HL-60/S4 treated with retinoic acid at 250 ng/mL for 4 days and 3 days (cell line): ENCODE results near the gene VAT1.

ENCODE experiments used
- in situ Hi-C: fragments of 300-500 bp; cut with MboI; formaldehyde crosslinking; loops from 2 replicates; pipeline ENCODE4 v1.7.0; 2022; ENCODE audit warnings: low sequenced_read_pairs

The VAT1 gene

DNA sequence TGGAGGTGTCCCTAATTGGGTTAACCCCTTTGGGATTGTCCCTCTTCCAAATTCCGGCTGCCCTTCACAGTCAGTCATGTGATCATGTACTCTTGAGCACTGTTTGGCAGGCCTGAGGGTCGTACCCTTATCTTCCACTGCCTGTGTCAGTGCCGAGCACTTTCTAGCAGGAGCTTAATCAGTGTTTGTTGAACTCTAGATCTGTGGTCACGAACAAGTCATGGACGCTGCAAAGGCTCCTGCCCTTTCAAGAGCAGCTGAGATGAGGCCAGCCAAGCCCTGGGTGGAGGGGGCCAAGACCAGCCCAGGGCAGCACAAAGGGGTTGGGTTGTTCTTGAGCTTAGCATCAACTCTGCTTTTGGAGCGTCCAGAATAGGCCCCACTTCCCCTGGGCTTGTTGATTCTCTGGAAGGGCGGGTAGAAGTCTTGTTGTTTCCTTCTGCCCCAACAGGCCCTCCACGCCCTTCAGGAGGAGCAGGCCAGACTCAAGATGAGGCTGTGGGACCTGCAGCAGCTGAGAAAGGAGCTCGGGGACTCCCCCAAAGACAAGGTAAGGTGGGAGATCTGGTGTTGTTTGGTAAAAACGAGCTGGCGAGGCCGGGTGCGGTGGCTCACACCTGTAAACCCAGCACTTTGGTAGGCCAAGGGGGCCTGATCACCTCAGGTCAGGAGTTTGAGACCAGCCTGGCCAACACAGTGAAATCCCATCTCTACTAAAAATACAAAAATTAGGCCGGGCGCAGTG is 10.3 kb downstream of the VAT1 start:
- in situ Hi-C loops, result loop anchor here (25.0 kb wide), 1 partner anchor 300 kb away; no protein-coding TSS in a partner anchor

- in situ Hi-C loops, result loop anchor here (25.0 kb wide), 1 partner anchor 302 kb away; no protein-coding TSS in a partner anchor
These were observed 11.4 kb downstream of the VAT1 start for GRCh38 chr17:43010667-43011308.

DNA sequence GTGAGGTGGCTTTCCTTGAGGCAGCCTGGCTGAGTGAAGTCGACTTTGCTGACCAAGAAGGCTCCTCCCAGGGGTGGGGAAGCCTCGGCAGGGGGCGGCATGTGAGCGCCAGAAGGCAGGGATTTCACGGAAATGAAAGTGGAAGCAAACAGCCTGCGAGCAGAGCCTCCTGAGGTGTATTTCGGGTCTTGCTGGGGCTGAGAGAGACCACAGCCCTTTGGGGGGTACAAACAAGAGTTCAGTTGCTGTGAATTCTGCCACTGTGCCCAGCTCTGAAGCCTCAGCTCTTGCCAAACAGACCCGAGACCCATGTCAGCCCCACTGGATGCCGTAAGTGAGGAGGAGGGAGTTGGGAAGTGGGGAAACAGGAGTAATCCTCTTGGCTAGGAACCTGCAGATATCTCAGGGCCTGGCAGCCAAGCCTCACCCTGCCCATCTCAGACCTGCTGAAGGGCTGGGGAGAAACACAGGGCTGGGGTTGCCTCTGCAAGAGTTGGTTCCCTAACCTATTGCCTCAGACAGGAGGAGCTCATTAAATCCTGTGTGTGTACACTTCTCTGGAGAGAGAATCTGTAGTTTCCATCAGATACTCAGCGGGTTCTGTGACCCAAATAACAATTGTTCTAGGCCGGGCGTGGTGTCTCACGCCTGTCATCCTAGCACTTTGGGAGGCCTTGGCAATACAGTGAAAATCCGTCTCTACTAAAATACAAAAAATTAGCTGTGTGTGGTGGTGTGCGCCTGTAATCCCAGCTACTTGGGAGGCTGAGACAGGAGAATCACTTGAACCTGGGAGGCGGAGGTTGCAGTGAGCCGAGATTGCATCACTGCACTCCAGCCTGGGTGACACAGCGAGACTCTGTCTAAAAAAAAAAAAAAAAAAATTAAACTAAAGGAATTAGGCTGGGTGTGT is 15.3 kb downstream of the VAT1 start, which contains the start of gene IFI35:
Gene IFI35, plus strand, starts transcription at position 146 of the 913 bp plus-strand sequence. Its CDS starts 164 bp downstream, at position 310.
- in situ Hi-C loops, result loop anchor here (25.0 kb wide), 1 partner anchor 305 kb away; no protein-coding TSS in a partner anchor

GRCh38 chr17:43003542-43004172 is 18.5 kb downstream of the VAT1 start:
- in situ Hi-C loops, result loop anchor here (25.0 kb wide), 1 partner anchor 309 kb away; no protein-coding TSS in a partner anchor

DNA sequence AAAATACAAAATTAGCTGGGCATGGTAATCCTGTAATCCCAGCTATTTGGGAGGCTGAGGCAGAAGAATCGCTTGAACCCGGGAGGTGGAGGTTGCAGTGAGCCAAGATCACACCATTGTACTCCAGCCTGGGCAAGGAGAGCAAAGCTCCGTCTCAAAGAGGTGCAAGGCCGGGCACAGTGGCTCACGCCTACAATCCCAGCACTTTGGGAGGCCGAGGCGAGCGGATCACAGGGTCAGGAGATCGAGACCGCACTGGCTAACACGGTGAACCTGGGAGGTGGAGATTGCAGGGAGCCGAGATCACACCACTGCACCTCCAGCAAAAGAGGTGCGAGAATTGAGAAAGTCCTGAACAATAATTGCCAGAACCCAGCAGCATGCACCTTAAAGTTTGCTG is 21.3 kb downstream of the VAT1 start:
- in situ Hi-C loops, result loop anchor here (25.0 kb wide), 1 partner anchor 311 kb away; no protein-coding TSS in a partner anchor

GRCh38 chr17:42999003-42999525 is 23.1 kb downstream of the VAT1 start:
- in situ Hi-C loops, result no loop called here

DNA sequence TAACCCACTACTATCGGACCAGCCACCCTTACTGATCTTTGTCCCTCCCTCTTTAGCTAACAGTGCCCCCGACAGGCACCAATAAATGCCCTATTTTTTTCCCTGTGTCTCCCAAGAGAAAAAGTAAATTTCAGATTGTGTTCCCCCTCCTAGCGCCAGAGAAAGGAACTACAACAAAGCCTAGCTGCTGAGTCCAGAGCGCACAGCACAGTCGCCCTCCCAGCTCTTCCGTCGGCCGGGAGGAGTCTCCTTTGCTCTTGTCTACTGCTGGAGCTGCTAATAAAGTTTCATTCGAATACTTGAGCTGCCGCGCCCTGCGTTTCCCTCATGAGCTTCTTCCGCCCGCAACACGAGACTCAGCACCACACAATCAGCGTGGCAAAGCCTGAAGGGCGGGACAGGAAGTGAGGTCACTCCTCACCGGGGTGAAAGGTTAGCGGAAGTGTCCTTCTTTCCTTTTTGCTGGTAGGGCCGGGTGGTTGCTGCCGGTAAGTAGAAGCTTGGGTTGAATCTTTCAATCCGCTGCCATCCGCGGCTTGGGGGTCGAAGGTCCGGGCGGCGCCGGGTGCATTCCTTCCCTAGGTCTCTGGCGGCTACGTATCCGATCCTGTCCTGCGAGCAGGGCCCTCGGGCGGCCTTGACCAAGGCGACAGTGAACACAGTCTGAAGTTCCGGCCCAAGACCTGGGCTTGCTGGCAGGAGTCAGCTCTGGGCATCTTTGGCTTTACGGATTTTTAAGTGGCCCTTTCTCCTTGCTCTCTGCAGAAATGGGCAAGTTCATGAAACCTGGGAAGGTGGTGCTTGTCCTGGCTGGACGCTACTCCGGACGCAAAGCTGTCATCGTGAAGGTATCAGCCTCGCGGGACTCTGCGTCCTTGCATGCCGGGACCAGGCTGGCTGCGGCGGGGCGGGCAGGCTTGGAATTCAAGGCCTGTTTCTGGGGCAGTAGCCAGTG is 23.9 kb downstream of the VAT1 start, which contains the start of gene RPL27:
Gene RPL27, plus strand, starts transcription at position 436 of the 955 bp plus-strand sequence. Its CDS starts 332 bp downstream, at position 768.
- in situ Hi-C loops, result no loop called here

DNA sequence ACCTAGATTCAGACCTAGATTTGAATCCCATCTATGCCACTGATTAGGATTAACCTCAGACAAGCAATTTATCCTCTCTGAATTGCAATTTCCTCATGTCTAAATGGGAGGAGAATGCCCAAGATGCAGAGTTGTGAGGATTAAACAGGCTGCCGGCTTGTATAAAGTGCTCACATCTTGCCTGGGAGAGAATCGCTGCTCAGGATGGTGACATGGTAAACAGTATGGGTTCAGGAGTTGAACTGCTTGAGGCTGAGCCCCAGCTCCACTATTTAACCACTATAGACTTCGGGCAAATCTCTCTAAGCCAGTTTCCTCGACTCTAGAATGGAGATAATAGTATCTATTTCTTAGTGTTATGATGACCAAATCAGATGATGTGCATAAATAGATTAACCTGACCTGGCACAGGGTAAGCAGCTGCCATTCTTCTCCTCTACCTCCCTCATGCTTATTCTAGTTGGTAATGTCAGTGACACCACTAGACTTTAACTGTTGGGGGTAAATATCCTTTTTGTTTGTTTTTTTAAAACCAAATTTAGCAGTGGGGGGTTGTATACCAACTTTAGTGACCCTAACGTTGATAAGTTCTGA is 24.7 kb downstream of the VAT1 start:
- in situ Hi-C loops, result no loop called here

DNA sequence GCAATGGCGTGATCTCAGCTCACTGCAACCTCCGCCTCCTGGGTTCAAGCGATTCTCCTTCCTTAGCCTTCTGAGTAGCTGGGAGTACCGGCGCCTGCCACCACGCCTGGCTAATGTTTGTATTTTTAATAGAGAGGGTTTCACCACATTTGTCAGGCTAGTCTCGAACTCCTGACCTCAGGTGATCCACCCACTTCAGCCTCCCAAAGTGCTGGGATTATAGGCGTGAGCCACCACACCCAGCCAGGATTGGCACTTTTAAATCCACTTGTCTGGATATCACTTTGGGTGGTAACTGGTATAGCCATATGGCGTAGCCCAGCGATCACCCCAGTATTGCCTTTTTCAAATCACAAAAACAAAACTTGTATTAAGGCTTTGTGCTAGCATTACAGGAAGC is 28.3 kb downstream of the VAT1 start:
- in situ Hi-C loops, result loop anchor here (5.0 kb wide), 1 partner anchor 37 kb away; no protein-coding TSS in a partner anchor

- in situ Hi-C loops, result loop anchor here (5.0 kb wide), 1 partner anchor 36 kb away; no protein-coding TSS in a partner anchor
These were observed 29.3 kb downstream of the VAT1 start for GRCh38 chr17:42992872-42993271.

DNA sequence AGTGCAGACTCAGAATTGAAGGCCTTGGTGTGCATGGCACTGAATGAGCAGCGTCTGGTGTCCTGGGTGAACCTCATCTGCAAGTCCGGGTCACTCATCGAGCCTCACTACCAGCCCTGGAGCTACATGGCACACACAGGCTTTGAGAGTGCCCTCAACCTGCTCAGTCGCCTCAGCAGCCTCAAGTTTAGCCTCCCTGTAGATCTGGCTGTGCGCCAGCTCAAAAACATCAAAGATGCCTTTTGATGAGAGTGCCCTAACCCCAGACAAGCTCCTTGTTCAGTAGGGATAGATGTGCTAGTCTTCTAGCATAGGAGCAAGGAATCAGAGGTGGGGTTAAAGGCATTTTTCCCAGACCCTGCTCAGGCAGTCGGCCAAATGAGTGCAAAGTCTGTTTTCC is 30.7 kb downstream of the VAT1 start:
- in situ Hi-C loops, result loop anchor here (5.0 kb wide), 1 partner anchor 34 kb away; no protein-coding TSS in a partner anchor

GRCh38 chr17:42989726-42990652 is 32.2 kb downstream of the VAT1 start:
- in situ Hi-C loops, result loop anchor here (5.0 kb wide), 1 partner anchor 33 kb away; no protein-coding TSS in a partner anchor

GRCh38 chr17:42989141-42989540 is 33.0 kb downstream of the VAT1 start:
- in situ Hi-C loops, result no loop called here

DNA sequence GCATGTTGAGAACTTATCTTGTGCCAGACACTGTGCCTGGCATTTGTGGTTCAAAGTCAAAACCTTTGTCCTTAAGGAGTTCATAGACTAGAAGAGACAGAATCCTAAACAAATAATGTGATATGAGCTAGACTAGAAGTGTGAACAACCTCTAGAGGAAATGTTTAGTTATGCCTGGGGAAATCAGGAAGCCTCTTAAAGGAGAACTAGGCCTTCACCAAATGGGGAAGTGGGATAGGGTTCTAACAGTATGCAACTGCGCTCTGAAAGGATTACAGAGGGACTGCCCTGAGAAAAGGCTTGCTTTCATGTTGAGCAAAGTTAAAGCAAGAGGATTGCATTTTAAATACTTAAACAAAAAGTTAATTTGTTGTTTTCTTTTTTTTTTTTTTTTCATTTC is 37.0 kb downstream of the VAT1 start:
- in situ Hi-C loops, result no loop called here

DNA sequence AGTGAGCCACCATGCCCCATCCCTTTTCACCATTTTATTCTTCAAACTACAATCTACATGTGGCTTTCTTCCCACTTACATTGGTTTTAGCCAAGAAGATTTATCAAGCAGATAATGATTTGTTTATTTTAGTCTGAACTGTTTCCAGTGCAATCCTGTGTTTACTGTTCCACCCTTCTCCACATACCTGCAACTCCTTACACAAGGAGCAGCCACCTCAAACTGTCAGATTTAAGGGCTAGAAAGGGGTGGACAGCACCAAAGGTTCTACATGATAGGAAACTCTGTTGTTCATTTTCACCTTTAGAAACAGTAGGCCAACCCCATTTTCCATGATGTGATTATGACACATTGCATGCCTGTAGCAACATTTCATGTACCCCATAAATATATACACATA is 39.9 kb downstream of the VAT1 start:
- in situ Hi-C loops, result no loop called here

DNA sequence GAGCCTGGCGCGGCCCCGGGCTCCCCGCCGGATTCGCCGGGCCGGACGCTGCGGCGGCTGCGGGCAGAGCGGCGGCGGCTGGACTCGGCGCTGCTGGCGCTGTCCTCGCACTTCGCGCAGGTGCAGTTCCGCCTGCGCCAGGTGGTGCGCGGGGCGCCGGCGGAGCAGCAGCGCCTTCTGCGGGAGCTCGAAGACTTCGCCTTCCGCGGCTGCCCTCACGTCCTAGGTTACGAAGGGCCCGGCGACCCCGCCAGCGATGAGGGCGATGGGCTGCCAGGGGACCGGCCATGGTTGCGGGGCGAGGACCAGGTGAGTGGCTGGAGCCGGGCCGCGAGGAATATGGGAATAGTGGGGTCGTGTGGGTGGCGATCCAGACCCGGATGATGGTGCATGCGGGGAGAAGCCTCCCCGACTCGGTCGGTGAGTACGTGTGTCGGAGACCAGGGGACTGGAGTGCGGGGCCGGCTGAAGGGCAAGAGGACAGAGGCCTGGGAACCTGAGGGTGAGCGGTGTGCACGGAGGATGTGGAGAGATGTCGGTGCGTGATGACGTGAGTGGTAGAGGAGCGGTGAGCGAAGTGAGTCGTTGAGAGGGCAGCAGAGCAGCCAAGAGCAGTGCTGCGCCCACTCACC is 41.3 kb downstream of the VAT1 start:
- in situ Hi-C loops, result no loop called here

- in situ Hi-C loops, result no loop called here
These were observed 41.9 kb downstream of the VAT1 start, which contains the start of gene RUNDC1 for GRCh38 chr17:42980274-42980765. TSS of gene RUNDC1 (plus strand) at chr17:42980565. CDS start at chr17:42980577, 12 bp downstream.
